Spleen (tissue), 13 donors: ENCODE measurements around the gene TNFAIP3. TPM values are rescaled to one million over a fixed set of nuclear protein-coding genes. Genes with fewer than 3 reads are reported as not detected.

Experiments
- DNase-seq: peaks from one replicate; pipeline ENCODE4 v3.0.0-alpha.2; 2020
- H3K27ac ChIP-seq, 8 donors: fragments of 200-600 bp; sonication (generic) in 7 of 8; 1 replicate in 4 of 8; 2 replicates in 4 of 8; pipeline versions ENCODE4 v1.5.0 to v1.8.0; 2016 to 2021; ENCODE audit warnings: inconsistent platforms in 4 of 8, mild to moderate bottlenecking in 4 of 8, moderate library complexity in 1 of 8
- H3K27me3 ChIP-seq, 7 donors: fragments of 200-600 bp; sonication (generic) in 6 of 7; replicated peaks in 1 of 7; 1 replicate in 4 of 7; 2 replicates in 3 of 7; pipeline versions ENCODE4 v1.5.0 to v1.8.0; 2016 to 2021; ENCODE audit warnings: inconsistent platforms in 3 of 7, mild to moderate bottlenecking in 1 of 7
- H3K36me3 ChIP-seq, 6 donors: fragments of 200-600 bp; sonication (generic) in 5 of 6; 1 replicate in 4 of 6; 2 replicates in 2 of 6; pipeline versions ENCODE4 v1.5.0 to v1.8.0; 2016 to 2021; ENCODE audit warnings: inconsistent platforms in 2 of 6
- H3K4me1 ChIP-seq, 6 donors: fragments of 200-600 bp; sonication (generic) in 5 of 6; 1 replicate in 3 of 6; 2 replicates in 3 of 6; pipeline versions ENCODE4 v1.5.0 to v1.8.0; 2016 to 2021; ENCODE audit warnings: inconsistent platforms in 3 of 6
- H3K4me3 ChIP-seq, 8 donors: fragments of 200-600 bp; sonication (generic) in 7 of 8; 1 replicate in 4 of 8; 2 replicates in 4 of 8; pipeline versions ENCODE4 v1.5.0 to v1.8.0; 2016 to 2021; ENCODE audit warnings: inconsistent platforms in 4 of 8, mild to moderate bottlenecking in 4 of 8, moderate library complexity in 2 of 8
- H3K9me3 ChIP-seq, 8 donors: fragments of 200-600 bp; sonication (generic) in 7 of 8; 1 replicate in 4 of 8; 2 replicates in 4 of 8; pipeline versions ENCODE4 v1.5.0 to v1.8.0; 2016 to 2021; ENCODE audit warnings: inconsistent platforms in 4 of 8
- POLR2A ChIP-seq, 3 donors: fragments of 450-650 bp; IDR thresholded peaks; one replicate each; pipeline ENCODE4 v1.5.1; 2017; ENCODE audit warnings: antibody characterized with exemption in 3 of 3, mild to moderate bottlenecking in 1 of 3
- POLR2AphosphoS5 ChIP-seq, 3 donors: sonication (generic); formaldehyde crosslinking; IDR thresholded peaks; one replicate each; pipeline ENCODE4 v1.5.1; 2017; ENCODE audit warnings: antibody characterized with exemption in 3 of 3
- WGBS, 5 donors: extraction: QIAGEN DNeasy Blood & Tissue Kit in 3 of 5; methylation state at CpG; one replicate each; pipeline versions ENCODE4 v1.1.5 to v1.1.7; 2013 to 2018; 5-methylcytosine and 5-hydroxymethylcytosine counted together
- intact Hi-C: fragments of 100-400 bp; cut with DNase I; formaldehyde crosslinking; loops from one replicate; pipeline ENCODE4 v1.15.0; 2023; ENCODE audit warnings: low total_unique reads
- long read RNA-seq, 2 donors: transcript quantifications; one replicate each; lab custom pipeline, GENCODE V29; 2026
- polyA plus RNA-seq, 3 donors: library from polyadenylated mRNA; stranded (reverse); fragments of 200-250 nt; gene quantifications; one replicate each; pipeline ENCODE4 v1.2.1, GENCODE V29; 2013
- total RNA-seq, 7 donors: library from RNA; depleted of rRNA in 3 of 7; stranded (reverse); fragments of >200 nt in 3 of 7; fragmentation: NEBNext Ultra II Directional in 4 of 7; extraction: Animal tissue kit (Norgen Biotek cat#: 25700) in 4 of 7; gene quantifications; one replicate each; pipeline versions ENCODE4 v1.1.0 to v1.2.1, GENCODE V29; 2016 to 2021
- TF ChIP-seq, protein P1 (sequence below), 11 experiments: fragments of 200-600 bp in 7 of 11; fragments of 450-650 bp in 4 of 11; sonication (generic) in 4 of 11; IDR thresholded peaks in 8 of 11; conservative IDR thresholded peaks in 3 of 11; 1 replicate in 7 of 11; 2 replicates in 4 of 11; pipeline versions ENCODE4 v1.4.0 to v1.8.0; 2016 to 2021; ENCODE audit warnings: antibody characterized with exemption in 11 of 11, inconsistent platforms in 4 of 11, mild to moderate bottlenecking in 1 of 11
- donor health status: healthy with polysubstance abuse.
- donor health status: DM: no; HTN: no; CAD: no; lungs with moderate emphysema.
- donor health status: DM: no; HTN: no; CAD: no.
- donor health status: Bipolar disorder and iron deficiency.
- donor health status: healthy.
- donor health status: DM: no; HTN: no; CAD: no.
- donor health status: DM: yes; HTN: yes; CAD: no.

Gene TNFAIP3
- 100 to 1,000 TPM in 3 of 7 donors, 10 to 100 TPM in 4; 41.1 to 133 (median 69.0) TPM for total RNA-seq
- polyA plus RNA-seq = 10 to 100 TPM; 23.2 to 31.9 (median 25.0) TPM
- long read RNA-seq, donor 1, full-length matches to known transcripts = 1 of 1 reads
- long read RNA-seq, donor 1, partial matches to known transcripts = 0 of 1 reads
- long read RNA-seq, donor 1, other reads (novel, unspliced or antisense) = 0 of 1 reads
- long read RNA-seq, donor 2, full-length matches to known transcripts = 2 of 2 reads
- long read RNA-seq, donor 2, partial matches to known transcripts = 0 of 2 reads
- long read RNA-seq, donor 2, other reads (novel, unspliced or antisense) = 0 of 2 reads

DNA sequence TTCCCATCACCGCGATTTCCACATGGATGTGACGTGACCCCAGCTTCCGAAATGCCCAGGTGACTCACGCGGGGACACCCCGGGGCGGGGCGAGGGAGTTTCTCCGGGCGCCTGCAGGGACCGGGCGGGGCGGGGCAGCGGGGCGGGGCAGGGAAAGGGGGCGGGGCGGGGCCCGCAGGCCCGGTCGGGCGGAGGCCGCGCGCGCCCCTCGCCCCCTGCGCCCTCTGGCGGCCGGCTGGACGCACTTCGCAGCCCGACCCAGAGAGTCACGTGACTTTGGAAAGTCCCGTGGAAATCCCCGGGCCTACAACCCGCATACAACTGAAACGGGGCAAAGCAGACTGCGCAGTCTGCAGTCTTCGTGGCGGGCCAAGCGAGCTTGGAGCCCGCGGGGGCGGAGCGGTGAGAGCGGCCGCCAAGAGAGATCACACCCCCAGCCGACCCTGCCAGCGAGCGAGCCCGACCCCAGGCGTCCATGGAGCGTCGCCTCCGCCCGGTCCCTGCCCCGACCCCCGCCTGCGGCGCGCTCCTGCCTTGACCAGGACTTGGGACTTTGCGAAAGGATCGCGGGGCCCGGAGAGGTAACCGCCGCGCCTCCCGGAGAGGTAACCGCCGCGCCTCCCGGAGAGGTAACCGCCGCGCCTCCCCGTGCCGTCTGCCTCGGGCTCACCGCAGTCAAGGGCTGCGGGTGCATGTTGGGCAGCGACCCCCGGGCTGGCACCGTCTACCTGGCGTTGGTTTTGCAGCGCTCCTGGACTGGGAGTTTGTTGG lies at the start of gene TNFAIP3:
TSS of gene TNFAIP3 (plus strand) at position 346 of the 771 bp plus-strand sequence. CDS start 3,969 bp downstream, outside the sequence.
- Histone ChIP-seq H3K27me3 (no peaks in the 10 kb centered on the region), H3K4me1 (peaks cover 31 to 58% (median 48%) of the 10 kb centered on the region in 6 donors), H3K27ac (peak within 1 kb of the TSS; percentile 88 to 99 (median 97)), H3K9me3 (no peaks in the 10 kb centered on the region), H3K36me3 (peaks cover 0 to 11% (median 0%) of the 10 kb centered on the region in 6 donors), H3K4me3 (peak within 1 kb of the TSS; percentile 83 to 97 (median 86))
- peak; percentile 98 for DNase-seq
- intact Hi-C loops = loop anchor here (5.0 to 10.0 kb wide), 2 partner anchors 62 to 75 kb away; no protein-coding TSS in a partner anchor
- 0 to 1% (median 0%) methylated on average over 31 to 87 of the region's 87 CpGs for WGBS, 5 donors
- TF ChIP-seq, protein P1, sequence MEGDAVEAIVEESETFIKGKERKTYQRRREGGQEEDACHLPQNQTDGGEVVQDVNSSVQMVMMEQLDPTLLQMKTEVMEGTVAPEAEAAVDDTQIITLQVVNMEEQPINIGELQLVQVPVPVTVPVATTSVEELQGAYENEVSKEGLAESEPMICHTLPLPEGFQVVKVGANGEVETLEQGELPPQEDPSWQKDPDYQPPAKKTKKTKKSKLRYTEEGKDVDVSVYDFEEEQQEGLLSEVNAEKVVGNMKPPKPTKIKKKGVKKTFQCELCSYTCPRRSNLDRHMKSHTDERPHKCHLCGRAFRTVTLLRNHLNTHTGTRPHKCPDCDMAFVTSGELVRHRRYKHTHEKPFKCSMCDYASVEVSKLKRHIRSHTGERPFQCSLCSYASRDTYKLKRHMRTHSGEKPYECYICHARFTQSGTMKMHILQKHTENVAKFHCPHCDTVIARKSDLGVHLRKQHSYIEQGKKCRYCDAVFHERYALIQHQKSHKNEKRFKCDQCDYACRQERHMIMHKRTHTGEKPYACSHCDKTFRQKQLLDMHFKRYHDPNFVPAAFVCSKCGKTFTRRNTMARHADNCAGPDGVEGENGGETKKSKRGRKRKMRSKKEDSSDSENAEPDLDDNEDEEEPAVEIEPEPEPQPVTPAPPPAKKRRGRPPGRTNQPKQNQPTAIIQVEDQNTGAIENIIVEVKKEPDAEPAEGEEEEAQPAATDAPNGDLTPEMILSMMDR (IDR thresholded peaks at IDR 0.05 in 8 of 11, conservative IDR thresholded peaks at IDR 0.05 in 3 of 11) = peak; percentile 78 to 97 (median 93)
- peak; percentile 96 to 99 (median 98) for TF ChIP-seq POLR2AphosphoS5 (IDR thresholded peaks at IDR 0.05)
- peak; percentile 80 to 96 (median 90) for TF ChIP-seq POLR2A (IDR thresholded peaks at IDR 0.05)

DNA sequence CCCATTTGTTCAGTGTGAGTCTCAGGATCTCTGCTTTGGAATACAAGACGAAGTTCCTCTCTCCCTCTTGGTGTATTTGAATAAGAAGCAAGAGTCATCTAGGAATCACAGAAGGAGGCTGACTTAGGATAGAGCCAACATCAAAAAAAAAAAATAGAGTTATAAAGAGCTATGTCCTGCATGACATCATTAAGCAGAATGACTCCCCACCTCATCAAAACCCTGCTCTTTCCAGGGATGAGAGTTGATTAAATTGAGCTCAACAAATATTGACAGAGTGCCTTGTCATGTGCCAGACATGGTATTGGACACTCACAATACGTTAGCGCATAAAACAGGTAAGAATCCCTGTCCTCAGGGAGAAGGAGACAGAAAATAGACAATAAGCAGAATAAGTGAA lies 48.6 kb upstream of the TNFAIP3 start:
- no peak overlapping the region for H3K4me3 ChIP-seq
- H3K9me3 ChIP-seq = no peaks in the 10 kb centered on the region
- no peaks in the 10 kb centered on the region for H3K27me3 ChIP-seq
- TF ChIP-seq, protein P1 (IDR thresholded peaks at IDR 0.05 in 8 of 11, conservative IDR thresholded peaks at IDR 0.05 in 3 of 11) = no peak
- TF ChIP-seq POLR2AphosphoS5 (IDR thresholded peaks at IDR 0.05) (no peak), POLR2A (IDR thresholded peaks at IDR 0.05) (no peak)
- DNase-seq = no peak
- intact Hi-C loops = no loop called here
- no peaks in the 10 kb centered on the region for H3K36me3 ChIP-seq
- H3K27ac ChIP-seq = no peak overlapping the region
- H3K4me1 ChIP-seq = peaks cover 11 to 64% (median 31%) of the 10 kb centered on the region in 6 donors
- WGBS, 5 donors = 95 to 100% (median 98%) methylated on average over 3 of the region's 3 CpGs

DNA sequence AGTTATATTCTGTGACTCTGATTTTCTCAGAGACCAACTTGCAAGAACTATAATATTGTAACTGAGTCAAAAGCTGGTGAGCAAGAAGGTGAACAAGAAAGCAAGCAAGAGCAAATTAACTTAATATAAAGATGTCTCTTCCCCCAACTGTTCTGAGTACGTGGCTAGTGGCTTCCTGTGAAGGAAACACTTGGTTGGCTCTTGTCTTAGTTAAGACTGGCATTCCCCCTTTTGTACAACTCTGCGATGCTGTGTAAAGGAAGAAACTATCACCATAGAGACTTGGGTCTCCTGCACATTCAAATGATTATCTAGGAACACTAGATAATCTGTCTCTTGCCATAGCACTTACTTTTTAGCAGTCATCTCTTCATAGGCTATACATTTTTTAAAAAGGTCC lies 47.3 kb upstream of the TNFAIP3 start:
- WGBS, 5 donors = 5 to 21% (median 9%) methylated on average over 2 of the region's 2 CpGs
- TF ChIP-seq, protein P1 (IDR thresholded peaks at IDR 0.05 in 8 of 11, conservative IDR thresholded peaks at IDR 0.05 in 3 of 11) = no peak
- TF ChIP-seq POLR2AphosphoS5 (IDR thresholded peaks at IDR 0.05) (no peak), POLR2A (IDR thresholded peaks at IDR 0.05) (no peak)

More for the DNA sequence above, 47.3 kb upstream of the TNFAIP3 start:
- intact Hi-C loops = no loop called here
- Histone ChIP-seq H3K27ac (peak overlapping the region in 6 of 8 donors; percentile 0 to 77 (median 48)), H3K4me1 (peaks cover 16 to 76% (median 39%) of the 10 kb centered on the region in 6 donors), H3K27me3 (no peaks in the 10 kb centered on the region), H3K36me3 (no peaks in the 10 kb centered on the region), H3K9me3 (no peaks in the 10 kb centered on the region), H3K4me3 (no peak overlapping the region)
- no peak for DNase-seq
